ENCODE data around the gene LRRC61. TPM values are rescaled to one million over a fixed set of nuclear protein-coding genes. Genes with fewer than 3 reads are reported as not detected.

The LRRC61 gene
- total RNA-seq, 2 donors from 2014 or later, result 32.7 to 61.6 TPM

DNA sequence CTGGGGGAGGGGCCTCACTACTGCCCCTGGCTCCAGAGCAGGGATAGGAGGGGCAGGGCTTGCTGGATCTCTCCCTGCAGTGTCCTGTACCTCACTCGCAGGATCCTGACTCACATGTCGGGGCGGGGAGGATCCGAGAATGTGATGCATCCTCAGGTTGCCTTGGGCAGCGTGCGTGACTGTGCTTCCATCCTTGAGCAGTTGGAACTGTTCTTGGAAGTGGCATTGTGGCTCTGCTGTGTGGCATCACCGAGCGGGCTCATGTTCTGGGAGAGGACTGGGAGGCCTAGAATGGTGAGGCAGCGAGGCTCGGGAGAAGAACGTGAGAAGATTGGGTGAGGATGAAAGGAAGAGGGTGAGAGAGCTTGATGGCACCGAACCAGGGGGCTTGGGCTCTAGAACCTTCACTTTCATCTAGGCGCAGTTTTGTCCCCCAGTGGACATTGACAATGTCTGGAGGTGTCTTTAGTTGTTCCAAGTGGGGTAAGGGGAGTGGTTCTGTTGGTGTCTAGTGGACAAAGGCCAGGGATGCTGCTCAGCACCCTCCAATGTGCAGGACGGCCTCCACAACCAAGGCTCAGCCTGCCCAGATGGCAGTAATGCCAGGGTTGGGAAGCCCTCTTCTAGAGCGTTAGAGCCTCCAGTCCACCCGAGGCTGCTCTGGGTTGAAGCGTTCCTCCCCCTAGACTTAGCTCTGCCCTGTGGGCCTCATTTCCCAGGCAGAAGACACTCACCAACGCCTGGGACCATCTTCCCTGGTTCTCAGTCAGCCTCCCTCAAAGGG is 9.9 kb downstream of the LRRC61 start:
- Mint-ChIP-seq H3K36me3 (ENCODE audit: low read depth) (peaks cover 34% of the 10 kb centered on the region), H3K9me3 (no peaks in the 10 kb centered on the region), H3K4me1 (peaks cover 2% of the 10 kb centered on the region), H3K27ac (no peak overlapping the region), H3K4me3 (no peak overlapping the region), H3K27me3 (no peaks in the 10 kb centered on the region)
- no peak for ATAC-seq (replicated peaks)

DNA sequence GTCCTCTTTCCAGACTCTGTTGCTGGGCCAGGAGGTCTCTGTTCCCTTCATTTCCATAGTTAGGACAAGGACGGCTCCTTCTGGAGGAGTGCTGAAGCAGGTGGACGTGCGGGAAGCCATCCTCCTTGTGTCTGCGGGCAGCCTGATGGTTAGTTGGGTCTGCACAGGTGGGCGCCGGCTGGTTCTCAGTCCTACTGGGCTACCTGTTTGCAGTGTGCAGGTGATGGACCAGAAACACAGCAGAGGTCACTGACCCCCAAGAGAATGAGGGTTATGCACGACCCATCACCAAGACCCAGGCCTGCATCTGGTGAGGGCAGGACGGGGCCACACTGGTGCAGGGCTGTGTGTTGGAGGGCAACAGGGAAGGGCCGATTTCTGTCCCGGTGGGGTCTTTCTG is 10.5 kb downstream of the LRRC61 start:
- no peaks in the 10 kb centered on the region for H3K27me3 Mint-ChIP-seq
- H3K36me3 Mint-ChIP-seq (ENCODE audit: low read depth), result peaks cover 30% of the 10 kb centered on the region
- H3K4me3 Mint-ChIP-seq, result no peak overlapping the region
- no peaks in the 10 kb centered on the region for H3K4me1 Mint-ChIP-seq
- no peak for ATAC-seq (replicated peaks)
- H3K9me3 Mint-ChIP-seq, result no peaks in the 10 kb centered on the region
- peak overlapping the region; percentile 17 for H3K27ac Mint-ChIP-seq

DNA sequence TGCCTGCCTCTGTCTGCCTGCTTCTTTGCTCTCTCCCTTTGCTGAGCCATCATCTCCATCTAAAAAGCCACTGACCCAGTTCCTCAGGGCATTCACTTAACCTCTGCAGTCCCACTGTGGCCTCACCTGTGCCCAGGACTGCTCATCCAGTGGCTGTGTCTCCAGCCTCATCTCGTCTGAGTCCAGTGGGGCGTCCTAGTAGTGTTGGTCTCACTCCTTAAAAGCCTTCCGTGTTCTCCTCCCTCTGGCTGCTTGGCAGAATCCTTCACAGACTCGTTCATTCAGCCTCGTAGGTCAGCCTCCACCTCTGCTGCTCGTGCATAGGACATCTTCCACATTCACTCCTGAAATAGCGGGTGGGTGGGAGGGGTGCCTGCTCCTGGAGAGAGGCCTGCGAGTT is 11.0 kb downstream of the LRRC61 start:
- ATAC-seq (replicated peaks), result no peak
- Mint-ChIP-seq H3K27ac (peak overlapping the region; percentile 17), H3K9me3 (no peaks in the 10 kb centered on the region), H3K36me3 (ENCODE audit: low read depth) (peaks cover 25% of the 10 kb centered on the region), H3K4me3 (no peak overlapping the region), H3K4me1 (no peaks in the 10 kb centered on the region), H3K27me3 (no peaks in the 10 kb centered on the region)

DNA sequence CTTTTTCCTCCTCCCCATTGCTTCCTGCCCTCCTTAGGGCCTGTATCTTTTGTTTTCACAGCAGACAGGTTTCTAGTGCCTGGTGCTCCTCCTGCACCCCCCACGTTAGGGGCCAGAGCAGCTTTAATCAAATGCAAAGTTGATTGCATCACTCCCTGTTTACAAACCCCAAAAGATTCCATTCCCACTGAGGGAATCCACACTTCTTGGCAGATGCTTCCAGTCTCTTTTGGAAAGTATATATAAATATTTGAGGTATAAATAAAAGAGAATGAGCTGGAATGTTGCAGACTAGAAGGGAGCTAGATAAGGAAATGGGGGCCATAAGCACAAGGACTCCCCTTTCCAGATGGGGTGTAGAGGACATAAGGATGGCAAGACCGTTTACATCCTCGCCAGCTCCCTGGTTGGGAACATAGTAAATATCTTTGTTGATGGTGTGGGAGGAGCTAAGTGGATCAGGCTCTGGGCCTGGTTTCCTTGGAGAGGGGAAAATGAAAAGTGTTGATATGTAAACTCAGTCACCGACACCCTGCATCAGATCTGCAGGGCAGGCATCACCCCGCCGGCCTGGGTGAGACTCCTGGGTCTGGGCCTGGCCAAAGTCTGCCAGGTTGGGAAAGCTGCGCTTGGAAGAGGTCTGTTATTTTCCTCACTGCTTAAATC is 12.1 kb downstream of the LRRC61 start:
- H3K4me1 Mint-ChIP-seq, result no peaks in the 10 kb centered on the region
- peaks cover 21% of the 10 kb centered on the region for H3K36me3 Mint-ChIP-seq (ENCODE audit: low read depth)
- H3K9me3 Mint-ChIP-seq, result no peaks in the 10 kb centered on the region
- no peak overlapping the region for H3K4me3 Mint-ChIP-seq
- ATAC-seq (replicated peaks), result no peak
- no peak overlapping the region for H3K27ac Mint-ChIP-seq
- H3K27me3 Mint-ChIP-seq, result peaks cover 7% of the 10 kb centered on the region

DNA sequence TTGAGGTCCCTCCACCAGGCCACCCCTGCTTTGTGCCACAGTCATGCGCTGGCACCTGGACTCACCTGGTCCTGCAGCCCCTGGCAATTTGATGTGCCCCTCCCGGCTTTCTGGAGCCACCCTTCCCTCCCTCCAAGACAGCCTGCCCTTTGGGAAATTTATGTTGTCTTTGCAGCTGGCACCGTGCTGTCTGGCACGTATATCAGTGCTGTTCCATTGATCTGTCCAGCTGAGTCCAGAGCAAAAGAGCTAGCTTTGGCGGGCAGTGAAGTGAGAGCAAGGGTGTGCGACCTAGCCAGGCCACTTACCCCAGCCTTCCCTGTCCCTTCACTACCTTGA is 12.6 kb downstream of the LRRC61 start:
- no peaks in the 10 kb centered on the region for H3K4me1 Mint-ChIP-seq
- peaks cover 21% of the 10 kb centered on the region for H3K36me3 Mint-ChIP-seq (ENCODE audit: low read depth)
- H3K9me3 Mint-ChIP-seq, result no peaks in the 10 kb centered on the region
- no peak for ATAC-seq (replicated peaks)
- H3K27ac Mint-ChIP-seq, result no peak overlapping the region
- H3K4me3 Mint-ChIP-seq, result no peak overlapping the region
- peaks cover 7% of the 10 kb centered on the region for H3K27me3 Mint-ChIP-seq

DNA sequence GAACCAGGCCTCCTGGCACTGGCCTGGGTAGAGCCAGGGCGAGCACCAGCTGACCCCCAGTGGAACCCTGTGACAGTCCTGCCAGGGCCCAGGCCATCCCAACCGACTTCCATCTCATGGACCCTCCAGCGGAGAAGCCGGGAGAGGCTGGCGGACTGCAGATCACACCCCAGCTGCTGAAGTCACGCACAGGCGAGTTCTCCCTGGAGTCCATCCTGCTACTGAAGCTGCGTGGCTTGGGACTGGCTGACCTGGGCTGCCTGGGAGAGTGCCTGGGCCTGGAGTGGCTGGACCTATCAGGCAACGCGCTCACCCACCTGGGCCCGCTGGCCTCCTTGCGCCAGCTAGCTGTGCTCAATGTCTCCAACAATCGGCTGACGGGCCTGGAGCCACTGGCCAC is 13.6 kb downstream of the LRRC61 start:
- no peak overlapping the region for H3K4me3 Mint-ChIP-seq
- H3K36me3 Mint-ChIP-seq (ENCODE audit: low read depth), result peaks cover 21% of the 10 kb centered on the region
- no peak overlapping the region for H3K27ac Mint-ChIP-seq
- no peaks in the 10 kb centered on the region for H3K4me1 Mint-ChIP-seq
- no peaks in the 10 kb centered on the region for H3K9me3 Mint-ChIP-seq
- H3K27me3 Mint-ChIP-seq, result peaks cover 7% of the 10 kb centered on the region
- ATAC-seq (replicated peaks), result no peak

DNA sequence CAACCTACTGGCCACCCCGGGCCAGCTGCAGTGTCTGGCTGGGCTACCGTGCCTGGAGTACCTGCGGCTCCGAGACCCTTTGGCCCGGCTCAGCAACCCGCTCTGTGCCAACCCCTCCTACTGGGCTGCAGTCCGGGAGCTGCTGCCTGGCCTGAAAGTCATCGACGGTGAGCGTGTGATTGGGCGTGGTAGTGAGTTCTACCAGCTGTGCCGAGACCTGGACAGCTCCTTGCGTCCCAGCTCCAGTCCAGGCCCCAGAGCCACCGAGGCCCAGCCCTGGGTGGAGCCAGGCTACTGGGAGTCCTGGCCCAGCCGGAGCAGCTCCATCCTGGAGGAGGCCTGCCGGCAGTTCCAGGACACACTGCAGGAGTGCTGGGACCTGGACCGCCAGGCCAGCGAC is 14.0 kb downstream of the LRRC61 start:
- Mint-ChIP-seq H3K4me1 (no peaks in the 10 kb centered on the region), H3K9me3 (no peaks in the 10 kb centered on the region), H3K27me3 (peaks cover 11% of the 10 kb centered on the region), H3K27ac (no peak overlapping the region), H3K4me3 (no peak overlapping the region), H3K36me3 (ENCODE audit: low read depth) (peaks cover 21% of the 10 kb centered on the region)
- ATAC-seq (replicated peaks), result no peak

DNA sequence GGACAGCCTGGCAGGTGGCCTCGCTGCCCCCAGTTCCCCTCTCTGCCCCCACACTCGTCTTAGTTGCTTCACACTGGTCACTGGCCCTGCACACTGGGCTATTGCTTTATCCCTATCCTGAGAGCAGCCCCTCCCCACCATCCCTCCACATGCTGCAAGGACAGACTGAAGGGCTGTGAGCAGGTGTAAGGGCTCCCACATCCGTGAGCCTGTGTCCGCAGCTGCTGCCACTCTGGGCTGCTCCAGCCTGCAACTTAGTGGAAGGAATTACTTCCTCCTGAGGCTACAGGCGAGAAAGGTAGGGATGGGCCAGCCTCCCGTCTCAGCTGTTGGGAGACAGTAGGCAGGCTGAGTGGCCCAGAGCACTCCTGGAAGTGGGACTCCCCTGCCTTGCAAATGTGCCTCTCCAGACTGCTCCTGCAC is 14.5 kb downstream of the LRRC61 start:
- Mint-ChIP-seq H3K27me3 (peaks cover 11% of the 10 kb centered on the region), H3K4me1 (no peaks in the 10 kb centered on the region), H3K36me3 (ENCODE audit: low read depth) (peaks cover 21% of the 10 kb centered on the region), H3K27ac (no peak overlapping the region), H3K9me3 (no peaks in the 10 kb centered on the region), H3K4me3 (no peak overlapping the region)
- ATAC-seq (replicated peaks), result no peak

DNA sequence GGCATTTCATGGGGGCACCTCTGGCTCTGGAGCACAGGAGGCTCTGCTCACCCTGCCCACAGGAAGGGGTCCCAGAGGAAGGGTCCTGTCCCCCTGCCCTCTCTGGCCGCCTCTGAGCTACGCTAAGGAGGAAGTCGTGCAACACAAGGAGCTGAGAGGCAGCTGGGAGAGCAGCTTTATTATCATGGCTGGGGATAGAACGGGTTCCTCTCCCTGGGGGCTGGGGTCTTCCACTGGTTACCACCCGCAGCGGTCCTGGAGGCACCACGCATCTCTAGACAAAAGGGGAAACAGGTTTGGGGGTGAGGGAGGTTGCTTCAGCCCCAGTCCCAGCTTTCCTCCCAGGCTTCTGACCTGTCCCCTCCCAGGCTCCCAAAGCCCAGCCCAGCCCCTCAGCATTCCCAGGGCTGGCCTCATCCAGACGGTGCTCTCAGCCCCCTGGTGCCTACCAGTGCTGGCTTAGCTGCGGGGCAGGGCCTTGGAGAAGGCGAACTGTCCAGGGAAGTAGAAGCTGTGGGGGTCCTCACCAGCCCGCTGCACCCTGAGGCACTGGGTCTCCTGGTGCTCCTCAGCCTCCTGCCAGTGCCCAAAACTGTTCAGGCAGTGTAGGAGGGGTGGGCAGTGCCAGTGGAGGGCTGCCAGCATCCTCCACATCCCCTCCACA is 15.1 kb downstream of the LRRC61 start:
- no peak for ATAC-seq (replicated peaks)
- Mint-ChIP-seq H3K4me3 (no peak overlapping the region), H3K27ac (no peak overlapping the region), H3K9me3 (no peaks in the 10 kb centered on the region), H3K36me3 (ENCODE audit: low read depth) (peaks cover 21% of the 10 kb centered on the region), H3K4me1 (no peaks in the 10 kb centered on the region), H3K27me3 (peaks cover 11% of the 10 kb centered on the region)

DNA sequence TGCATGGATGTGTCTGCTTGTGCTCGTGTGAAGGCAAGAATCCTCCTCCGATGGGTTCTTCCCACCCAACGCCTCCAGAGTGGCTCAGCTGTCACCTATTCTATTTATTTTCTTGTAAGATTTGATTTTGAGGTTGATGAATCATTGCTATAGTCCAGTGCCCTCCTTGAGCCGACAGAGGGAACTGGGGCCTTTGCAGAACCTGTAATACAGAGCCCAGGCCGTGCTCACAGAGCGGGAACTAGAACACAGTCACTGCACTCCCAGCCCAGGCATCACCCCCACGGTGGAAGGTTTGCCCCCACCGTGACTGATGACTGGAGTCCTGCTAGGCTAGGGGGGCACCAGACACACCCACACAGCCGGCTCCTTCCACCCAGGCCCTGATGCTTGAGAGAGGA is 16.3 kb downstream of the LRRC61 start:
- no peak overlapping the region for H3K27ac Mint-ChIP-seq
- peaks cover 21% of the 10 kb centered on the region for H3K36me3 Mint-ChIP-seq (ENCODE audit: low read depth)
- no peak for ATAC-seq (replicated peaks)
- peaks cover 19% of the 10 kb centered on the region for H3K27me3 Mint-ChIP-seq
- no peaks in the 10 kb centered on the region for H3K9me3 Mint-ChIP-seq
- no peaks in the 10 kb centered on the region for H3K4me1 Mint-ChIP-seq
- H3K4me3 Mint-ChIP-seq, result no peak overlapping the region

DNA sequence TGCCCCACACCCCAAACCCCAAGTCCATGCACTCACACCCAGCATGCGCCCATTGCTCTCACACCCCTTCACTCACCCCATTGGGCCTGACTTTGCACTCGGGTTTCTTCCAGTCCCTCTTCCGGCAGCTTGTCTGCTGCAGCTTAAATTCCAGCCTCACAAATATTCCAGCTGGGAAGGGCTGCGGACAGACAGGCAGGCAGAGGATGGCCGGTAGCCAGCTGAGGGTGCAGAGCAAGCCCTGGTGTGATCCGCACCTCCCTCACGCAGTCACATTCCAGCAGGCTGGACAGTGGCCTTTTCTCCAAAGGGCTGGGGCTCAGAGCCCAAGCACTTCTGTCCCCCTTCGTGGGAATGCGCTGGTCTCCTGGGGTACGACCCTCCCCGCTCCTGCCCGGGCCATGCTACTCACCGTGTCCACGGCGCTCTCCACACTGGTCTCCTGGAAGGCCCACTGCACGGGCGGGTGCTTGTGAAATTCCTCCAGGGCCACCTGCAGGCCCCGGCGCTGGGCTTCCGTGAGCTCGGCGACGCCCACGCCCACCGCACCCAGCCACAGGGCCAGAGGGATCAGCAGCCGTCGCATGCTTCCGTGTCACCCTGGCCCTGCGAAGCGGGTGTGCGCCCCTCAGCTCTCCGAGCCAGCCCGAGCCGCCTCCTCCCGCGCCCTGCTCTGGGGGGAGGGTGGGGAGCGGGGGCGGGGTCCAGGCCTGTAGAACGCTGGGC is 17.0 kb downstream of the LRRC61 start:
- H3K36me3 Mint-ChIP-seq (ENCODE audit: low read depth), result peaks cover 21% of the 10 kb centered on the region
- H3K27me3 Mint-ChIP-seq, result peaks cover 19% of the 10 kb centered on the region
- no peaks in the 10 kb centered on the region for H3K4me1 Mint-ChIP-seq
- no peaks in the 10 kb centered on the region for H3K9me3 Mint-ChIP-seq
- no peak overlapping the region for H3K4me3 Mint-ChIP-seq
- no peak overlapping the region for H3K27ac Mint-ChIP-seq
- no peak for ATAC-seq (replicated peaks)

DNA sequence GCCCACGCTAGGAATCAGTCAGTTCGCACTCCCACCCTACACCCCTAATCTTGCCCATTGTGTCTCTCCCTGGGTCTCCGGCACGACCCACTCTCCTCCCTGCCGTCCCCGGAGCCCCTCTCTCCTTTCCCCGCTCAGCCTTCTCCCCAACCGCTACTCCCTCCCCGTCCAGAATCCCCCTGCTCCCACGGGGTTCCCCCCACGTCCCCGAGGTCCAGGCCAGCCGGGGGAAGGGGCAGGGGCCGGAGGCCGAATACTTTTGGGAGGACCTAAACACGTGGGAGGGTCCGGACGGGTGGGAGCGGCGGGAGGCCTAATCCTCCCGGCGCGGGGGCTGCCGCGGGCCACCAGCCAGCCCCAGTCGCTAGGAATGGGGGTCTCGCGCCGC is 17.7 kb downstream of the LRRC61 start:
- Mint-ChIP-seq H3K27ac (no peak overlapping the region), H3K4me3 (no peak overlapping the region), H3K27me3 (peaks cover 19% of the 10 kb centered on the region), H3K4me1 (no peaks in the 10 kb centered on the region), H3K36me3 (ENCODE audit: low read depth) (peaks cover 21% of the 10 kb centered on the region), H3K9me3 (no peaks in the 10 kb centered on the region)
- ATAC-seq (replicated peaks), result no peak

DNA sequence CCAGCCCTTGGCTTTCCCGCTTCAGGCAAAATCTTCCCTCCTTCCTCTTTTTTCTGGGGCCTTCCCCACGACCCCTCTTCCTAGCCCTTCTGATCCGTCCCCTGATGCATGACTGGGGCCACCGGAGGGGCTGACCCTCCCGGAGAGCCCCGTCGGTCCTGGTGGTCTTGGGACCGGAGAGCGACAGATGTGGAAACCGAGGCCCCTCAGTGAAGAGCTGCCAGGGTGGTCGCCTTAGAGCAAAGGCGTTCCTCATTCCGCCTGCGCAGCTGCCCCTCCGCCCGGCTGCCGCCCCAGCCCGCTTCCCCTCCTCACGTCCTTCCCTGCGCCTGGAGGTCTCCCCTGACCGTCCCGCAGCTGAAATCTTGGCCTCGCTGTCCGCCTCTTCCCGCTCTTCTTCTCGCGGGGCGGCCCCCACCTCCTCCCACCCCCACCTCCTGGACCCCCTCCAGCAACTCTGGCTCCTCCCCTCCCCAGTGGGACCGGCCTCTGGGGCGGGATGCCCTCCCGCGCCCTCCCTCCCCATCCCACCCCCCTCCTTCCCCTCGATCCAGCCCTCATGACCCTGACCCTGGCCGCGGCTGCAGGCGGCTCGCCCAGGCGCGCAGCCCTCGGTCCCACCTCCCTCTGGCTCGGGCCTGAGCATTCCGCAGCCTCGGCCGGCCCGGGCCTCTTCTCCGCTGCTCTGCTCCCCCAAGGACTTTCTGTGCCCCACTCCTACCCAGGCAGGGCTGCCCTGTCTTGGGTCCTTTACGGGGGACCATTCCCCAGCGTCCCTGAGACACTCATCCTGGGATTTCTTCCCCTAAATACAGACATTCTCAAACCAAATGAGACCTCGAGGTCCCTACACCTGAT is 18.3 kb downstream of the LRRC61 start, which contains the start of gene RARRES2:
Gene RARRES2 (minus strand): TSS at position 367 of the 858 bp plus-strand sequence. CDS start 1,020 bp downstream, outside the sequence.
- no peak within 1 kb of the TSS for H3K4me3 Mint-ChIP-seq

DNA sequence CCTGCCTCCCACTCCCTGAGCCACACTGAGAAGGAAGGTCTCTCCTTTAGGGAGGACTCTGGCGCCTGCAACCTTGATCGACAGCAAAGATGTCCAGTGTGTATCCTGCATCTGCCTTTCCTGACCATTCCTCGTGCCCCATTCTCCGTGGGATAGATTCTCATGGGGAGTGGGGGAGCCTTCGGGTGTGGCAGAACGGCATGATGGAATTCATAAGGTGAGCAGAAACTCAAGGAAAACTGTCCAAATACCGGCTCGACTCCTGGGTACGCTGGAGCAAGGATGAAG is 18.9 kb downstream of the LRRC61 start:
- H3K27me3 Mint-ChIP-seq, result peaks cover 25% of the 10 kb centered on the region

More for the DNA sequence above, 18.3 kb downstream of the LRRC61 start, which contains the start of gene RARRES2:
- H3K36me3 Mint-ChIP-seq (ENCODE audit: low read depth), result peaks cover 17% of the 10 kb centered on the region
- H3K27ac Mint-ChIP-seq, result no peak within 1 kb of the TSS
- H3K4me1 Mint-ChIP-seq, result no peaks in the 10 kb centered on the region
- H3K27me3 Mint-ChIP-seq, result peaks cover 24% of the 10 kb centered on the region
- ATAC-seq (replicated peaks), result no peak
- H3K9me3 Mint-ChIP-seq, result no peaks in the 10 kb centered on the region

More for the DNA sequence above, 18.9 kb downstream of the LRRC61 start:
- Mint-ChIP-seq H3K4me3 (no peak overlapping the region), H3K27ac (no peak overlapping the region), H3K9me3 (no peaks in the 10 kb centered on the region), H3K4me1 (no peaks in the 10 kb centered on the region), H3K36me3 (ENCODE audit: low read depth) (peaks cover 11% of the 10 kb centered on the region)
- no peak for ATAC-seq (replicated peaks)

All from activated T-helper 17 cell treated with anti-CD3 and anti-CD28 coated beads, Interleukin-2, amount 50 U/mL, for 72 hours (primary cell).